Measurements from ENCODE around the gene LCE3C.

DNA sequence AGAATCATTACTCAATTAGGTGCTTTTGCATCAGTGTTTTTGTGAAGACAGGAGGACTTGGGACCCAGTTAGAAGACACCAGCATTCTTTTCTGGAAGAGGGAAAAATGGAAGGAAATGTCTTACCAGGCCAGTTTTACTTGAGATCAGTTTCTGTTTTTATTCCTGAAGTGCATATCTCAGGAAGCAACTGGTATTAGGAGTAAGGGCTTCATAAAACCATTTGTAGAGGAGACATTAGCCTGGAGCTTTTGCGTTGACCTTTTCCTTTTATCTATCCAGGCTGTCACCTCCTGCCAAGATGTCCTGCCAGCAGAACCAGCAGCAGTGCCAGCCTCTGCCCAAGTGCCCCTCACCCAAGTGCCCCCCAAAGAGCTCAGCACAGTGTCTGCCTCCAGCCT, 13.5 kb downstream of the LCE3C start, which contains the start of gene LCE3B:
- TF ChIP-seq TP53 (CRISPR knock-in tag; IDR thresholded peaks at IDR 0.05) = no peak
- TF ChIP-seq FOXS1 (CRISPR knock-in tag; IDR thresholded peaks at IDR 0.05) = no peak
- TF ChIP-seq, protein P1, sequence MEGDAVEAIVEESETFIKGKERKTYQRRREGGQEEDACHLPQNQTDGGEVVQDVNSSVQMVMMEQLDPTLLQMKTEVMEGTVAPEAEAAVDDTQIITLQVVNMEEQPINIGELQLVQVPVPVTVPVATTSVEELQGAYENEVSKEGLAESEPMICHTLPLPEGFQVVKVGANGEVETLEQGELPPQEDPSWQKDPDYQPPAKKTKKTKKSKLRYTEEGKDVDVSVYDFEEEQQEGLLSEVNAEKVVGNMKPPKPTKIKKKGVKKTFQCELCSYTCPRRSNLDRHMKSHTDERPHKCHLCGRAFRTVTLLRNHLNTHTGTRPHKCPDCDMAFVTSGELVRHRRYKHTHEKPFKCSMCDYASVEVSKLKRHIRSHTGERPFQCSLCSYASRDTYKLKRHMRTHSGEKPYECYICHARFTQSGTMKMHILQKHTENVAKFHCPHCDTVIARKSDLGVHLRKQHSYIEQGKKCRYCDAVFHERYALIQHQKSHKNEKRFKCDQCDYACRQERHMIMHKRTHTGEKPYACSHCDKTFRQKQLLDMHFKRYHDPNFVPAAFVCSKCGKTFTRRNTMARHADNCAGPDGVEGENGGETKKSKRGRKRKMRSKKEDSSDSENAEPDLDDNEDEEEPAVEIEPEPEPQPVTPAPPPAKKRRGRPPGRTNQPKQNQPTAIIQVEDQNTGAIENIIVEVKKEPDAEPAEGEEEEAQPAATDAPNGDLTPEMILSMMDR (IDR thresholded peaks at IDR 0.05) = no peak
- TF ChIP-seq KDM5A (IDR thresholded peaks at IDR 0.05) = no peak
- no peak for TF ChIP-seq ESRRA (IDR thresholded peaks at IDR 0.05; ENCODE audit: borderline replicate concordance, low read length)
- no peak for TF ChIP-seq POLR2A (IDR thresholded peaks at IDR 0.05; ENCODE audit: low read length)
- no peak for TF ChIP-seq SMC3 (IDR thresholded peaks at IDR 0.05)
- TF ChIP-seq, protein P2, sequence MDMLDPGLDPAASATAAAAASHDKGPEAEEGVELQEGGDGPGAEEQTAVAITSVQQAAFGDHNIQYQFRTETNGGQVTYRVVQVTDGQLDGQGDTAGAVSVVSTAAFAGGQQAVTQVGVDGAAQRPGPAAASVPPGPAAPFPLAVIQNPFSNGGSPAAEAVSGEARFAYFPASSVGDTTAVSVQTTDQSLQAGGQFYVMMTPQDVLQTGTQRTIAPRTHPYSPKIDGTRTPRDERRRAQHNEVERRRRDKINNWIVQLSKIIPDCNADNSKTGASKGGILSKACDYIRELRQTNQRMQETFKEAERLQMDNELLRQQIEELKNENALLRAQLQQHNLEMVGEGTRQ (IDR thresholded peaks at IDR 0.05) = no peak
- TF ChIP-seq, protein P3, sequence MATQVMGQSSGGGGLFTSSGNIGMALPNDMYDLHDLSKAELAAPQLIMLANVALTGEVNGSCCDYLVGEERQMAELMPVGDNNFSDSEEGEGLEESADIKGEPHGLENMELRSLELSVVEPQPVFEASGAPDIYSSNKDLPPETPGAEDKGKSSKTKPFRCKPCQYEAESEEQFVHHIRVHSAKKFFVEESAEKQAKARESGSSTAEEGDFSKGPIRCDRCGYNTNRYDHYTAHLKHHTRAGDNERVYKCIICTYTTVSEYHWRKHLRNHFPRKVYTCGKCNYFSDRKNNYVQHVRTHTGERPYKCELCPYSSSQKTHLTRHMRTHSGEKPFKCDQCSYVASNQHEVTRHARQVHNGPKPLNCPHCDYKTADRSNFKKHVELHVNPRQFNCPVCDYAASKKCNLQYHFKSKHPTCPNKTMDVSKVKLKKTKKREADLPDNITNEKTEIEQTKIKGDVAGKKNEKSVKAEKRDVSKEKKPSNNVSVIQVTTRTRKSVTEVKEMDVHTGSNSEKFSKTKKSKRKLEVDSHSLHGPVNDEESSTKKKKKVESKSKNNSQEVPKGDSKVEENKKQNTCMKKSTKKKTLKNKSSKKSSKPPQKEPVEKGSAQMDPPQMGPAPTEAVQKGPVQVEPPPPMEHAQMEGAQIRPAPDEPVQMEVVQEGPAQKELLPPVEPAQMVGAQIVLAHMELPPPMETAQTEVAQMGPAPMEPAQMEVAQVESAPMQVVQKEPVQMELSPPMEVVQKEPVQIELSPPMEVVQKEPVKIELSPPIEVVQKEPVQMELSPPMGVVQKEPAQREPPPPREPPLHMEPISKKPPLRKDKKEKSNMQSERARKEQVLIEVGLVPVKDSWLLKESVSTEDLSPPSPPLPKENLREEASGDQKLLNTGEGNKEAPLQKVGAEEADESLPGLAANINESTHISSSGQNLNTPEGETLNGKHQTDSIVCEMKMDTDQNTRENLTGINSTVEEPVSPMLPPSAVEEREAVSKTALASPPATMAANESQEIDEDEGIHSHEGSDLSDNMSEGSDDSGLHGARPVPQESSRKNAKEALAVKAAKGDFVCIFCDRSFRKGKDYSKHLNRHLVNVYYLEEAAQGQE (IDR thresholded peaks at IDR 0.05) = no peak

All from A549 (cell line).